ENCODE measurements around the gene PRODH2. TPM values are rescaled to one million over a fixed set of nuclear protein-coding genes. Genes with fewer than 3 reads are reported as not detected.

PRODH2 gene
- total RNA-seq, 6 experiments from 2014 or later: 60.3 to 281 (median 134) TPM

- TF ChIP-seq POLR2A (IDR thresholded peaks at IDR 0.05) (no peak), CTCF (IDR thresholded peaks at IDR 0.05) (no peak)
- Histone ChIP-seq H3K36me3 (no peaks in the 10 kb centered on the region), H3K9me3 (no peaks in the 10 kb centered on the region), H3K27ac (no peak overlapping the region), H3K4me1 (no peaks in the 10 kb centered on the region), H3K27me3 (no peaks in the 10 kb centered on the region), H3K4me3 (no peak overlapping the region)
- intact Hi-C loops (cut with DNase I): no loop called here
- DNase-seq (no peak), ATAC-seq (no peak)
- WGBS (ENCODE audit: insufficient coverage, low coverage, low lambda C conversion rate, missing lambda C conversion rate): 81% methylated on average over 5 of the region's 45 CpGs
Measured at GRCh38 chr19:35784503-35785338, 27.9 kb downstream of the PRODH2 start.

- Histone ChIP-seq H3K27me3 (no peaks in the 10 kb centered on the region), H3K36me3 (no peaks in the 10 kb centered on the region), H3K27ac (no peak overlapping the region), H3K4me3 (no peak overlapping the region), H3K4me1 (no peaks in the 10 kb centered on the region), H3K9me3 (no peaks in the 10 kb centered on the region)
- 87% methylated on average over 6 of the region's 28 CpGs for WGBS (ENCODE audit: insufficient coverage, low coverage, low lambda C conversion rate, missing lambda C conversion rate)
- ATAC-seq: peak in 2 of 4 donors; percentile 27 to 79
- intact Hi-C loops (cut with DNase I): no loop called here
- DNase-seq: no peak
- TF ChIP-seq CTCF (IDR thresholded peaks at IDR 0.05) (no peak), POLR2A (IDR thresholded peaks at IDR 0.05) (no peak)
Measured at GRCh38 chr19:35783469-35784434, 28.9 kb downstream of the PRODH2 start.

GRCh38 chr19:35782589-35782988 is 30.1 kb downstream of the PRODH2 start:
- H3K36me3 ChIP-seq: no peaks in the 10 kb centered on the region
- WGBS (ENCODE audit: insufficient coverage, low coverage, low lambda C conversion rate, missing lambda C conversion rate): 90% methylated on average over 2 of the region's 12 CpGs
- DNase-seq: peak in 1 of 3 donors; percentile 45

GRCh38 chr19:35781650-35782049 is 31.0 kb downstream of the PRODH2 start:
- intact Hi-C loops (cut with DNase I): no loop called here
- WGBS (ENCODE audit: insufficient coverage, low coverage, low lambda C conversion rate, missing lambda C conversion rate): 96% methylated on average over 7 of the region's 9 CpGs
- no peak for DNase-seq
- no peak for ATAC-seq
- Histone ChIP-seq H3K4me1 (no peaks in the 10 kb centered on the region), H3K4me3 (no peak overlapping the region), H3K36me3 (no peaks in the 10 kb centered on the region), H3K27me3 (no peaks in the 10 kb centered on the region), H3K9me3 (no peaks in the 10 kb centered on the region), H3K27ac (no peak overlapping the region)
- TF ChIP-seq POLR2A (IDR thresholded peaks at IDR 0.05) (no peak), CTCF (IDR thresholded peaks at IDR 0.05) (no peak)

More at GRCh38 chr19:35782589-35782988, 30.1 kb downstream of the PRODH2 start:
- no peaks in the 10 kb centered on the region for H3K9me3 ChIP-seq
- H3K4me3 ChIP-seq: no peak overlapping the region
- intact Hi-C loops (cut with DNase I): no loop called here
- TF ChIP-seq POLR2A (IDR thresholded peaks at IDR 0.05) (no peak), CTCF (IDR thresholded peaks at IDR 0.05) (no peak)
- H3K4me1 ChIP-seq: no peaks in the 10 kb centered on the region
- no peaks in the 10 kb centered on the region for H3K27me3 ChIP-seq
- no peak overlapping the region for H3K27ac ChIP-seq
- ATAC-seq: no peak

Data from right lobe of liver (tissue), 6 donors.